Stimulated activated CD4-positive, alpha-beta T cell treated with anti-CD3 and anti-CD28 coated beads, TNF-alpha, amount 100 ng/mL, for 48 hours (primary cell): ENCODE results near the gene TF.

Experiments
- DNase-seq, 3 donors: peaks; one replicate each; pipeline ENCODE4 v3.0.0-alpha.2; 2020; ENCODE audit warnings: low read depth in 3 of 3

TF gene

GRCh38 chr3:133835418-133835743, 89.2 kb downstream of the TF start:
- no peak for DNase-seq

- no peak for DNase-seq
Observed at GRCh38 chr3:133835961-133836360, 89.8 kb downstream of the TF start.

- DNase-seq = no peak
Observed at GRCh38 chr3:133836497-133837158, 90.4 kb downstream of the TF start.

DNA sequence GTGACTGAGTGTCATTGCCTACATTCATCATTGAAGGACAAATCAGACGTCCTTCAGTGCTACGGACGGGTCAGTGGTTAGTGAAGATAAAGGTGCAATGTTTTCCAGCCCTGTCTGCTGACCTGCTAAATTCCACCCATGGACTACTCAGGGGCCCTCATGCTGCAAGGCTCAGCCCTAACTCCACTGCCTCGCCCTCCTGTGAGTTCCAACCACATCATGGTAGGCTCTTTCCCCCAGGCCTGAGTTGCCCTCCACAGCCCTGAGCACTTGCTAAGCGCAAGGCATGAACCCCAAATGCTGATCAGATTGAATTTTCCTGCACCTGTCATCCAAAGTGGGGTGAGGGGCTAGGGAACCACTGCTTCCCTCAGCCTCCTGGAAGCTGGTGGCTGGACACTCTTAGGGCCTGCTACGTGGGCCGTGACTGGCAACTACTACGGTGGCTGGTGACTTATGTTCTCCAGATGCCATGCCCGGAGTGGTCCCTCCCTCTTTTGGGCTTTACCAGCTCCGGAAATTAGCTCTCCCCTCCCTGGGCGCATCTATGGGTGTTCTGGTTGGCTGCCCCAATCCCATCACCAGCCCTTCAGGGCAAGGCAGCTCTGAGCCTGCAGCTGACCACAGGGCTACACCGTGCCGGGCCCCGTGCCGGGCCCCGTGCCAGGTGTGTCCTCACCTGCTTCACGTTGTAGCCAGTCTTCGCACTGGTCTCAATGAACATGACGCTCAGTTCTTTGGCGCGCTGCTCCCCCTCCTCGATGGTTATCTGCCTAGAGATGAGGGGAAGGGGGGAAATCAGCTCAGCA, 91.5 kb downstream of the TF start:
- DNase-seq = no peak

- DNase-seq = no peak
Observed at GRCh38 chr3:133838296-133838789, 92.2 kb downstream of the TF start.

DNA sequence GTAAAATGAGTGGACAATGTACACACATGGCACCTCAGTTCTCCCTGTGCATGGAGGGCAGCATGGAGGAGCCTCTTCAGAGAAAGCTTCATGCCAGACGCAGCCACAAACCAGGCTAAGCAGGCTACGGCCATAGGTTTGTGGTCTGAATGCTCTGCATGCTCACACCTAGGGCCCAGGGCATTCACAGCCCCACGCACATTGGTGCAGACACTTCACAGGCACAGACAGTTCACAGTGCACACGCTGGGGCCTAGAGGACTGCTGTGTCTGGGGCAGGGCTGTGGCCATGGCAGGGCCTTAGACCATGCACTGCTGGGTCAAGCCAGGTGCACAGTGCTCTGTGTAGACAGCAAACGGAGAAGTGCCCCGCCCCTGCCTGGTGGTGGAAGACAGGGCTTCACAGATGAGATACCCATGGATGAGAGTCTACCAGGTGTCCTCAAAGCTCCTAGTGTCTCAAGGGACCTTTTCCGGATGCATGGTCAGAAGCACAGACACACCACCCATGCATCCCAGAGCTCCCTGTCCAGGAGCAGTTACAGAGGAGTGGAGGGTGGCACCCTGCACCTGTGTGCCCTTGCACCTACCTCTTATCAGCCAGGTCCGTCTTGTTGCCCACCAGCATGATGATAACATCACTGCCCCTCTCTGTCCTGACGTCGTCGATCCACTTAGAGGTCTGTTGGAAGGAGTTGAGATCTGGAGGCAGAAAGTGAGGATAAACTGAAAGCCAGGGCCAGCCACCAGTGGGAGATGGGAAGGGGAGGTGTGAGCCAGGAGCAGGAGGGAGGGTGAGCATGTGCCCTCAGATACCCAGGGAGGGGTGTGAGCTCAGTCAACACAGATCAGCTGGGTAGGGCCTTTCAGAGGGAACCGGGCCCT, 93.0 kb downstream of the TF start:
- DNase-seq = no peak

- DNase-seq = no peak
Observed at GRCh38 chr3:133840055-133840737, 94.0 kb downstream of the TF start.

DNA sequence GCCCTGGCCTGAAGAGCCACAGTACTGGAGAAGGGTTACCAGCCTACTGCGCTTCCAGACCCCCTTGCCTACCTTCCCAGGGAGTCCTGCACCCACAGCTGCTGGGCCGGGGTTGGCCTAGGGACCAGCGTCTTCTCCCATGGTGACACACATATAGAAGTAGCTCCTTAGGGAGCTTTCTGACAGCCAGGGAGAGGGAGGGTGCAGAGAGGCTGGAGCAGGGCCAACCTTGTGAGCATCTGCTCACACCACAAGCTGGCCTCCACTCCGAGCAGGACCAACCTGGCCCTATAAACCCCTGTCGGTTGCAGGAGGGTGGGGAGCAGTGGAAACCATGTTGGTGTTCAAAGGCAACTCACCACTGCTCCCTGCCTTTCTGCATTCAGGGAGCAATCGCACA, 94.6 kb downstream of the TF start:
- no peak for DNase-seq

GRCh38 chr3:133841196-133841595, 95.0 kb downstream of the TF start:
- DNase-seq = no peak

GRCh38 chr3:133842158-133842557, 96.0 kb downstream of the TF start:
- no peak for DNase-seq

DNA sequence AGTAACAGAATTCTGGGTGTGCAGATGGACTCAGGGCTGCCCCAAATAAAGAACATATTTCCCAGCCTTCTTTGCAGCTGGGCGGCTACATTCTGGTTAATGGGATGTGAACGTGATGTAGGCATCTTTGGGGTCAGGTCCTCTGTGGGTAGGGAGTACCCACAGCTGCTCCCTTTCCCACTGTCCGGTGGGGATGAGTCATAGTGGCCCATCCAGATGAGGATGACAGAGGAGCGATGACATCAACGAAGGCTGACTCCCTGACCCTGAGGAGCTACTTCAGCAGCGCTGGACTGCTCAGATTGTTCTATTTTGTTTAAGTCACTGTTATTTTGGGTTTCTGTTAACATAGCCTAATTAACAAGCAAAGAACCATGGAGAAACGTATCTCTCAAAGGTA, 97.4 kb downstream of the TF start:
- no peak for DNase-seq

GRCh38 chr3:133845127-133845526, 98.9 kb downstream of the TF start:
- DNase-seq = no peak
